Activated CD4-positive, CD25-positive, alpha-beta regulatory T cell treated with anti-CD3 and anti-CD28 coated beads, Interleukin-2, amount 50 U/mL, for 72 hours (primary cell): ENCODE data around the gene HS3ST5.

ENCODE experiments used
- DNase-seq: peaks from one replicate; pipeline ENCODE4 v3.0.0; 2021

HS3ST5 gene, protein sequence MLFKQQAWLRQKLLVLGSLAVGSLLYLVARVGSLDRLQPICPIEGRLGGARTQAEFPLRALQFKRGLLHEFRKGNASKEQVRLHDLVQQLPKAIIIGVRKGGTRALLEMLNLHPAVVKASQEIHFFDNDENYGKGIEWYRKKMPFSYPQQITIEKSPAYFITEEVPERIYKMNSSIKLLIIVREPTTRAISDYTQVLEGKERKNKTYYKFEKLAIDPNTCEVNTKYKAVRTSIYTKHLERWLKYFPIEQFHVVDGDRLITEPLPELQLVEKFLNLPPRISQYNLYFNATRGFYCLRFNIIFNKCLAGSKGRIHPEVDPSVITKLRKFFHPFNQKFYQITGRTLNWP

DNA sequence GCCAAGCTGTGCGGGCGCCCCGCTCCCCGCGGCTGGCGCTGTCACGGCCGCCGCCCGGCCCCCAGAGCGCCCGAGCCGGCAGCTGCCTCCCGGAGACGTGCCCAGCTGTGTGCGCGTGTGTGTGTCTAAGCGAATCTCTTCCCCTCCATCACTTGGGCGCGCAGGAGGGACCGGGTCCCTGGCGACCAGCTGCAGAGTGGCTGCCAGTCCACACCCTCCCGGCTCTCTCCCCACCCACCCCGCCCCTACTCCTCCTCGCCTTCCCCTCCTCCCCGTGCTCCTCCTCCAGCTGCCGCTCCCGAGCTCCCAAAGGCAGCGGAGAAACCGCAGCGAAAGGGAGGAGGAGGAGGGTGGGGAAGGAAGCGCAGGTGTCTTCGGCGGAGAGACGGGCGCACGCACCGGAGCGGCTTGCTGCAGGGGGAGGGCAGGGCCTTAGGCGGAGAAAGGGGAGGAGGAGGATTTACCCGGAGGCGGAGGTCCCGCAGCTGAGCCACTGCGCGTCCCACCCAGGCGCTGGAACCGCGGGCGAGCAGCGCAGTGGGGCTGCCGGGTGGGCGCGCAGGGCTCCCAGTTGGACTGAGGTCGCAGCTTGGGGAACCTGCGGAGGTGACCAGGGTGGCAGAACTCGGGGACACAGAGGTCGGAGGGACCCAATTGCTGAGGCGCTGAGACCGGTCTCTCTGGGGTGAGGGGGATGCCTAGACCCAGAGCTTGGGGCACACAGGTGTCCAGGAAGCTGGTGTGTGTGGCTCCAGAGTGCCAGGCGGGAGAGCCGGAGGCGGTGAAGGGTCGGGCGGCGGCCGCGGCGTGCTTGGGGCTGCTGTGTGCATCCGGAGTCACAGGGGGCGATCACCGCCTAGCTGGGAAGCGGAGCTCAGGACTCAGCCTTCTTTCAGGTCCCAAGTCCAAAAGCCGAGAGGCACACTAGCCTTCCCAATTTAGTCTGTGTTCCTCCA lies at the start of gene HS3ST5:
TSS of gene HS3ST5 (minus strand) at position 198 of the 956 bp plus-strand sequence. CDS start 280,178 bp downstream, outside the sequence.
- DNase-seq: no peak

DNA sequence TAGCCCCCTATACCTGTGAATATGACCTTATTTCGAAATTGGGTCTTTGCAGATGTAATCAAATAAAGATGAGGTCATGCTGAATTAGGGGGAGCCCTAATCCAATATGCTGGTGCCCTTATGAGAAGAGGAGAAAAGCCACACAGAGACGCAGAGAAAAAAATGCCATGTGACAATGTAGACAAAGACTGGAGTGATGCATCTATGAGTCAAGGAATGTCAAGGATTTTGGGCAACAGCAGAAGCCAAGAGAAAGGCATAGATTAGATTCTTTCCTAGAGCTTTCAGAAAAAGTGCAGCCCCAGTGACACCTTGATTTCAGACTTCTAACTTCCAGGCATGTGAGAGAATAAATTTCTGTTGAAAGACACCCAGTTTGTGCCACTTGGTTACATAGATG lies 47.4 kb upstream of the HS3ST5 start:
- no peak for DNase-seq

DNA sequence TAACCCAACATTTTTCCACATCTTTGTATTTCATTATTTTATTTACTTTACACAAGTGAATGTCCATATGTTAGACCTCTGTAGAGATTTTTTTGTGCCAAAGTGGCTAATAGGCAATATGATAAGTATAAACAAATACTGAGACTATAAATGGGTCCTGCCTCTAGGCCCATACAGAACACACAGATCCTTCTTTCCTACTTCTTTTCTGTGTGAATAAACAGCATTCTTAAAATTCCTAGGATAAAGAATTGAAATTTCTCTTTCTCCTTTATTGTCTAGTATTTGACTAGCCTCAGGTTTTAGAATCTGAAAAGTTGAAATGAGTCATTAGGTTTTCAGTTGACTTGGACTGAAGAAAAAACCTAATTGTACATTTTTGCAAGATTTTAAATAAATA lies 46.3 kb upstream of the HS3ST5 start:
- no peak for DNase-seq

DNA sequence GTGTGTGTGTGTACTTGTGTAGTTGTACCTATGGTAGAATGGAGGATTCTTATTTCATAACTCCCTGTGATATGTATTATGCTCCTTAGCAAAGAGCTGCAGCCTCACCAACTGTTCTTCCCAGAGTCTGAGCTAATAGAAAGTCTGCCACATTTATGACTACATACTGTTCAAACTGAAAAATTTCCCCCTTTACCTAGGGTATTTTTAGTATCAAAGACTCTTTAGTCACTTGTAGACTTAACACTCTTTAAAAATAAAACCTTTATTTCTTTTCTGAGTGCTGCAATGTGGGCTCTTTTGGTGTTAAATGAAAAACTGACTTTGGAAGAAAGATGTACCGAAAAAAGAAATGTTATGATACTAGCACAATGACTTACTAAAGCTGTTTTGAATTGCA lies 39.6 kb upstream of the HS3ST5 start:
- DNase-seq: no peak

DNA sequence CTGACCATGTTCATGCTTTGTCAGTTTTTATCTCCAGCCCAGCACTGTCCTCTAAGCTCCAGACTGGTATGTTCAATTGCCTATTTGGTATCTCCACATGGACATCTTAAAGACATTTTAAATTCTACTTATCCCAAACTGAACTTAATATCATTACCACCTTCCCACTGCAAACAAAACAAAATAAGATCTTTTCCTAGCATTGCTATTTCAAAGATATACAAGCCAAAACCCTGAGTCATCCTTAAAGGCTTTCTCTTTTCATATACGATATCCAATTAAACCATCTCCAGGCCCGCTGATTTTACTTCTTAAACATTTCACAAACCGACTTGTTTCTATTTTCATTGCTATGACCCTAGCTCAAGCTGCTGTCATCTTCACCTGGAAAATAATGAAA lies 35.1 kb upstream of the HS3ST5 start:
- DNase-seq: no peak

DNA sequence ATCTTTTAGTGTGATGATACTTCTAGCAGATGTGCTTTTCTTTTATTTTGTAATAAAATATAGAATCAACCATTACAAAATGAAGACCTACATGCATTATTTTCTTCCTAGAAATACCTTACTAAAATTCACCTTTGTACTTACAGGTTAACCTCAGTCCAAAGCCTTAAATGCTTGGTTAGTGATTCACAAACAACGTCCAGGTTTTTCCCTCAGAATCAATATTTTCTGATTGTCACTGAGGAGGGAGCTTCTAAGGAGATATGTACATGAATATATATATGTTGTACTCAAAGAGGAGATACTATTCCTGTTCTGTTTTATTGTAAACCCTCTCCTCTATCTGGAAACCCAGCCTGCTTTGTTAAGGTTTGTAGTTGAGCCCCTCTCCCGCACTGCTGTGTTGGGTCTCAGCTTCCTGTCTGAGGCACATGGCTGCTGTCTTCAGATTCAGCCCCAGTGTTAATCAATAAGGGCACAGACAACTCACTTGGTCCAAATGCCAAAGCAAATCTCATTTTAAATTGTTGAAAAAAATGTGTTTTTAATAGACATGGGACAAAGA lies 33.9 kb upstream of the HS3ST5 start:
- DNase-seq: no peak

DNA sequence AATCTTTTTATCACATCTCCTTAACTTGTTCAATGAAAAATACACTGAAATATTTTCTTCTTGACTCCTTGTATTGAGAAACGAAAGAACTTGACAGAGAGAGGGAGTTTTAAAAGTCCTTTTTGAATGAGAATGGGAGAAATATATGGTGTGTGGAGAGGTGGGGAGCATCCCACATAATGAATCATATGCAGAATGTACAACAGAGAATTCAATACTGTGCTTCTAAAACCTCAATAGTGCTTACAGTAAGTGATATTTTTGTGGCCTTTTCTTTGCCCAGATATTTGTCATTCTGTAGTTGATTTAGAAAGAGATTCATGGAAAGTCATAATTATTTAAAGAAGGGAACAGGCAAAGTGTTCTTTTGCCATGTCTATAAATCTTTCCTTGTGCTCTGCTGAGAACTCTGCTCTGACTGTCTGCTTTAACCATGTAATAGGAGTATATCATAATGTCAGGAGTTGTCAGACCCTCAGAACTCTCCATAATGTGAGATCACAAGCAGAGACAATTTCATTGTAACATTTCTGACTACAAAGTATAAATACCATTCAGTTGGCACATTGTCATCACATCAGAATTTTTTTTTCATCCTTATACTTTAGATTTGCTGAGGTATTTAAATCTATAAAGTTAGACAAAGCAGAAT lies 32.8 kb upstream of the HS3ST5 start:
- DNase-seq: no peak

DNA sequence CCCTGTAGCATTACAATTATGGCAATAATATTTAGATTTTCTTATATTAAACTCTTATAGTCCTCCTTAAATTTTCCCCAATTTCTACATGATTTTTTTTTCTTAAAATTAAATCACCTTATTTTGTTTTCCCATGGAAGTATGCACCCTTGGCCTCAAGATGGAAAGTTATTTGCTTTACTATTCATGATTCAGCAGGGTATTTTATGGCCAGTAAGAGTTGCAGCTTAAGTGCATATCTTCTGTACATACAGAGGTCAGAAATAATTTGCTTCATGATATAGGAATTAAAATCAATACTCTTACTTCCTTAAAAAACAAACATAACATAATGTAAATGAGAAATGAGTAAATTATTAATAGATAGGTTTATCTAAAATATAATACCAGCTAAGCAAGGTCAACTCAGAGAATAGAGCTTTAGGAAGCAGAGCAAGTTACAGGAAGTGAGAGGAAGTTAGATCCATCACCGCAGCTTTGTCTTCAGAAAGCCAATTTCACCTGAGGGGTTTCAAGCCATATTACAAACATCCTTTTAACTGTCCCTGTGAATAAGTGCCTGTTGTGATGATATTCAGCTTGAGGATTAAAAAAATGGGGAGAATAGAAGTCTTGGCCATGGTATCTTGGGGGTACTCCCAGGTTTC lies 24.6 kb upstream of the HS3ST5 start:
- no peak for DNase-seq

DNA sequence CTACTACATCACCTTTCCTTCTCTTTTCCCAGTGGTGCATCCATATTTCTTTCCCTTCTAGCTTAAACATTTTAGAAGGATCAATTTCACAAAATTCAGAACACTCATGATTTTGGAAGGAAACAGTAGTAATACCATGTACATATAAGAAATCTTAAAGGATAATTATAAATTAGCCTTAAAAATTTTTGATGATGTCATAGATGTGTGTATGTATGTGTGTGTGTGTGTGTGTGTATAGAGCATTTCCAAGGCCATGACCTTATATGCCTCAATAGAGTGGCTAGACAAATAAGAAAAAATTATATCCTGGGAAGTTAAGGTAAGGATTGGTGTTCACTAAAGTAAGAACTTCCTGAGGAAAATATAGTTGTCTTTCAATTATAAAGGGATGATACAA lies 24.1 kb upstream of the HS3ST5 start:
- DNase-seq: no peak

DNA sequence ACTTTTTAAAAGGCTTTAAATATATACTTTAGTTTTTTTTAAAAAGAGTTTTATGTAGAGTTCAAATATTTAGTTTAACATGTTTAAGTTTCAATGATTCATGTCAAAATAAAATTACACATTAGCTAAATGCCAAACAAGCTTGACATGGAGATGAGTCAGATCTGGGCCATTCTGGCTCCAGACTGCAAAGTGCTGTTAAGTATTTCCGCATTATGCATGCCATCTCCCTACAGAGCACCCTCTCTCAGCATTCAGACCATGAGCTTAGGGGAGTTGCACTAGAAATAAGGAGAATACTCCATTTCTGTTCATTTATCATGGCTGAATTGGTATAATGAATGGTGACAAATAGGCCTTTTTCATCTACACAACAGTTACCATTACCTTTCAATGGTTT lies 21.5 kb upstream of the HS3ST5 start:
- no peak for DNase-seq

DNA sequence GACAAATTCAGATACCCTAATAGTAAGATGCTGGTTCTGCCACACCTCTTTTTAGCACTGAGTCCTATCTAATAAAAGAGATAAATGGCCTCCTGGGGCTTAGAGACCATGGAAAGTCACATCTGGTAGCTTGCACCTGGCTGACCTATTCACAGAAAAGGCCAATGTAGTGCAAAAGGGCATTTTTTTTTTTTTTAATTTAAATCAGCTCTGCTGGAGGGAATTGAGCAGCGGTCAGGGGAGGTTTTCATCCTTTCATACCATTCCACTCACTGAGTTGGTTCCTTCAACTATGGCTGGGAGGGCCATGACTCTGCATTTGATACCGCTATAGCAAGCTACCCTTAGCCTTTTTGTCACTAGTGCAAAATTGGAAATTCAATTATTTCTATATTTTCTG lies 20.1 kb upstream of the HS3ST5 start:
- DNase-seq: no peak

DNA sequence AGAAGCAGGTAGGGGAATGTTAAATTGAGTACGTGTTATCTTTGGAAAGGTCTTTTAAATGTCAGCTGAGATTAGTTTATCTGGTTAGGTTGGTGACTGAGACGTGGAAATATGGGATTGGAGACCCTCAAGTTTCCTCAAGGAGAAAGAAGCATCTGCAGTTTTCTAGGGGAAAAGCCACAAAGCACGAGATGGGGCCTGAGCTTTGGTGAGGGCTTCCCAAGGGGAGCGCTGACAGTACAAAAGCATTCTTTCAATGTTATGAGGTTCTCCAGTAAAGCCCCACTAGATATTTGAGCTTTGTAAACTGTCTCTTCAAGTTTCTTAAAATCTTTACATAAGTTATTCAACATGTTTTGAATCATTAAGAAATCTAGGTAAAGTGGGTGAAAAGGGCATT lies 19.6 kb upstream of the HS3ST5 start:
- DNase-seq: no peak

DNA sequence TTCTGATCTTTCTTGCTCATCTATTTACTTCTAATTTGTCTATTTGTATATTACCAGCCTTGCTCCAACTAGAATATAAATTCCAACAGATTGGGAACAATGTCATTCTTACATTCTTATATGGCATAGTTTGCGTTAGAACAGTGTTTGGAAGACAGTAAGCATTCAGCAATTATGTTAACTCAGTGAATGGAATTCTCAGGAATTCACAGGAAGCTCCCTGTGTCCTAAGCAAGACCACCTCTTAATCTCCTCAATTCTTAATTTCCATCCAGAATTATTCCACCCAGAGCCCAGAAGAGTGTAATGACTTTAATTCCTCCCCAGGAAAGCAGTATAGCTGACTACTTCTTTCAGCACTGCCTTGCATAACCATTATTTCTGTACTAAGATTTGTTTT lies 18.2 kb upstream of the HS3ST5 start:
- no peak for DNase-seq

DNA sequence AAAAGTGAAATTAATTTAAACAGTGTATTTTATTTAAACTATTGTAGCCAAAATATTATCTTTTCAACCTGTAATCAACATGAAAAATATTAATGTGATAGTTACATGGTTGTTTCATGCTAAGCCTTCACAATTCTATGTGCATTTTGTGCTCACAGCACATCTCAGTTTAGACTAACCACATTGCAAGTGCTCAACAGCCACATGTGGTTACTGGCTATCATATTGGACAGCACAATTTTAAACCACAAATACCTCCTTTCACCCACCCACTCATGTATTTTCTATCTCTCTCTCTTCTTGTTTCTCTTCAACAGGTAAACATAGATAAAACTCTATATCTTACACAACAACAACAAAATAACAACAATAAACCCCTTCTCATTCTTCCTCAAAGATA lies 12.5 kb upstream of the HS3ST5 start:
- DNase-seq: no peak

DNA sequence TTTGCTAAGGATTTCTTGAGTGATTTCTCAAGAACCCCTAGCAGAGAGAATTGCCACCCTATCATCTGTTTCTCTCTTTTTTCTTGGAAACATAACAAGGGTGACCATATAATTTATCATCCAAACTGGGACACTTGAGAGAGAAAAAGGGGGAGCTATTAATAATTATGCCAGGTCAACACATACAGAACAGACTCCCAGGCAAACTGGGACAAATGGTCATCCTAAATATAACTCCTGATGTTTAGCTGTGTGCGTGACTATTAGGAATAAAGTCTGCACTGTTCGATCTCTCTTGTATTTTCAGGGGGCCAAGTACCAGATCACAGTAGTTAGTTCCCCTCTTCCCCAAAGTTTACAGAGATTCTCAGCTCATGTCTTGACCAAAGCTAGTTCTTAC lies 11.7 kb upstream of the HS3ST5 start:
- DNase-seq: no peak

DNA sequence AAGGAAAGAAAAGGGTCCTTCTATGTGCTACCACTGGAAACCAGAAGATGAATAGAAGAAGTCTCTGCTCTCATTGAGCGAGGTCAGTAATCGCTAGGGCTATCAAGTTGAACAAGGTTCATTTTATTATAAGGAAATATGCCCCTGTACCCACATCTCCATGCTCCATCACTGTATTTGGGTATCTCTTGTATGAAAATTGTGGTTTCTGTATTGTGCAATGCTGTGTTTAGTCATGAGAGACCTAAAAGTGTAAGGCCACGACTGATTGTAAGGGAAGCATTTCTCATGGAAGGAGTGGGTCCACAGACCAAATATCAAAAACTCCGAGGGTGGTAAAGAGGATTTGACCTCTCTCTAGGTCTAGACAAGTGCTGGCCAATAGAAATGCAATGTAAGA lies 3.6 kb upstream of the HS3ST5 start:
- no peak for DNase-seq

DNA sequence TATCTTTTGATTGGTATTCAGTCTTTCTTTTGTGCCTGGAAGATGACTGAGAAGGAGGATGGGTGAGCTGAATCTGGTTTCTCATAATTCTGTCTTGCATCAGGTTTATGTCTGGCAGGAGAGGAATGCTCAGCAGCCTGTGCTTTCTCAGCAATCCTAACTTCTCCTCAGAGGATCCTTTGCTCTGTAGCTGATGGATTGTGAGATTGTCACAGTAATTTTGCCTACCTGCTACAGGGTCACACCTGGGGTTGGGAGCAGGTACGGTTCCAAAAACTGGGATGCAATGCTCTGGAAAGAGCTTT lies 2.1 kb upstream of the HS3ST5 start:
- no peak for DNase-seq

DNA sequence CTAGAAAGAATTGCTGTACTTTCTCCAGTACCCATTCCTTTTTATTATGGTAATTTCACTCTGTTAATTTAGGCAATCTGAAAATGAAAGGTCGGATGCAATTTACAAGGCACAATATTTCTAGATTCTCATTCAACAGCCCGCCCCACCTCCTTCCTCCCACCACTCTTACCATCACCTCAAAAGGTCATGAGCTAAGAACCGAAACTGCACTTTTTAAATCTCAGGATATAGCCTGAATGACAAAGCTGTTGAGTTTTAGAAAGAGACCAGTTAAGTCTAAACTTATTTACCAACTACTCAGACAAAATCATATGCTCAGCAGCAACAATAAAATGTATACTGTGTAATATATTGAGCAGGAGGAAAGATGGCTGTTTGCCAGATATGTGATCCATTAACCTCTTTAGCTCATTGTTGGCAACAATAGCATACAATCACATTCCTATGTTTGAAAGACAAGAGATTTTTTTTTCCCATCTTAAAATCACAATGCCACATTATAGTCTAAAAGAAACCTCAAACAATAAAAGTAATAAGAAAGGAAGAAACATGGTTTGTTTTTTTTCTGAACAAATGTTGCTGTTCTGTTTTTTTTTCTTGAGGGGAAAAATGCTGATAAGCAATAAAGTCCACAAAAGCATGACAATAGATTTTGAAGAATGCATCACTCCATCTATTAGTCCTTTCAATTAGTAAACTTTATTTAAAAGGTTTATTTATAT lies 1.6 kb upstream of the HS3ST5 start:
- no peak for DNase-seq

DNA sequence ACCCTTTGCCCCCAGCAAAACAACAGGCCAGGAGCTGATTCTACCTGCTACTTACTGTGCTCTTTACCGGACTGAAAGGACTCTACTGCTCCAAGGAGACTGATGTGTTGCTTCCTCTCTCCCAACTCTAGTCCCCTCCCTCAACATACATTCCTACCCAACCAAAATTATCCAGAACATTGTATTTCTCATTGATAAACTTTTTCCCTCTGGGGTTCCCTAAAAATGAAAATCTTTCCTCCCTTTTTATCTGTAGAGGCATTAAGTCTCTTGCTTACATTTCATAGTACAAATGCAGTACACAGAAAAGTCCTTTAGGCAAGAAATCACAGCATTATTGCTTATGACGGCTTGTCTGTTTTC lies 940 bp upstream of the HS3ST5 start:
- DNase-seq: no peak

DNA sequence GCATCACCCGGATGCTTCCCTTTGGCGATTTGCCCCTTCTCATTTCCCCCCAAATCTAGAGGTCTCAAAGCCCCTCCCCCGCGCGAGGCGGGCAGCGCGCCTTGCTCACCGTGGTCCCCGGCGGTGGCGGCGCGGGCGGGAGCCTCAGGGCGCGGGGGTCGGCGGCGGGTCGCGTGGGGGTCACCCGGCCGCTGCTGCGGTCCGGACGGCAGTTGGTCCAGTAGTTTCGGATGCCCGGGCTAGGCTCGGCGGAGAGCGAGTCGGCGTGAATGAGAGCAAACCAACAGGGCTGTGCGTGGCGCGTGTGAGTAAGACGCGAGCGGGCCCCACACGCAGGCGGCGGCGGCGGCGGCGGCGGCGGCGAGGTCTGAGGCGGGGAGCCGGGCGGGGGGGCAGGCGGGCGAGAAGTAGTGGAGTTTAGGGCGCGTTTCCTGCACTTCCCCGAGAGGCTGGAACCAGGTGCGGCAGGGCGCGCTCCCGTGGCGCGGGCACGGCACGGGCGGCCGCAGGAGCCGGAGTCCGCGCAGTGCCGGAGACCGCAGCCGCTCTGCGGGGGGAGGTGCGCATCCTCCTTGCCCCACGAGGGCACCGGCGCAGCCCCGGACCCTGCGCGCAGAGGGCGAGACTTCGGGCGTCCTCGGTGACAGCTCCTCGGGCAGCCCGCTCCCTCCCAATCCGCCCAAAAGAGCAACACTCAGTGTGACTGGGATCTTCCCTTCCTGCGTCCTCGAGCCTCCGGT lies 567 bp downstream of the HS3ST5 start:
- no peak for DNase-seq

DNA sequence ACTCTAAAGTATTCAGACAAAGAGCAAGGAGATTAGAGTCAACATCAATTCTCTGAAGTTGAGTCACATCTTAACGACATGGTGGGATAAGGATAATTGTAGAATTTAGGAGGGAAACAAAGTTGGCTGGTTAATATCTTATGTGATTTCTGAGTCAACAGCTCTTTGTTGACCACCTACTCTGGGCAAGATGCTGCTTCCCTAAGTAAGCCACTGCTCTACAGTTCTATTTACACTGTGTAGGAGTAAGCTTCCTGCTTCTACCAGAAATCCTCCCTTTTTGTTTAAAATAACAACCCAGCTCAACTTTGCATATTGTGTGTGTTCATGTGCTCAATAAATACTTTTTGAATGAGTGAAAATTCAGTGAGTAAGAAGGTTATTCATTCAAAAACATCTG lies 3.1 kb downstream of the HS3ST5 start:
- no peak for DNase-seq

DNA sequence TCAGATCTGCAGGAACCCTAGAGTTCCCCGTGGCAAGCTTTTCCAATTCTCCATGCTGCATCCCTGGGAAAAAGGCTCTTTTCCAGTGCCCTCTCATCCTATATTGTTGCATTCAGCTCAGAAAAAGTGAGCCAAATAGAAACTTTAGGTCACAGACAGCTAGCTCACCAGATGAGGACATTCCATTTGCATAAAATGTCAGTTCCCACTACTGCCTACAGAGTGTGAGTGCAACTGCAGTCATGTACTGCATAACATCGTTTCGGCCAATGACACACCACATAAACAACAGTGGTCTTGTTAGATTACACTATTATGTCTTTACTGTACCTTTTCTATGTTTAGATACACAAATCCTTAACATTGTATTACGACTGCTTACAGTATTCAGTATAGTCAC lies 8.6 kb downstream of the HS3ST5 start:
- no peak for DNase-seq
